OCI-LY7 (cell line): Measurements from ENCODE around the gene KCNQ2. TPM values are rescaled to one million over a fixed set of nuclear protein-coding genes. Genes with fewer than 3 reads are reported as not detected.

Experiments used
- BruUV-seq: library from RNA; stranded (reverse); fragments of 400-500 nt; replicated peaks from 2 replicates; lab custom pipeline; 2021; lab: Mats Ljungman, UMichigan
- CTCF ChIA-PET: fragments of 300-600 bp; sonication (Branson Sonifier 250); formaldehyde crosslinking; loops from one replicate; lab custom pipeline; 2022; ENCODE audit warnings: antibody characterized with exemption; ENCODE audit not compliant: unreplicated experiment; lab: Charles Lee
- POLR2A ChIA-PET: fragments of 300-600 bp; sonication (Branson Sonifier 250); formaldehyde crosslinking; loops from one replicate; lab custom pipeline; 2022; ENCODE audit warnings: antibody characterized with exemption; lab: Charles Lee
- DNase-seq: peaks from one replicate; pipeline ENCODE4 v3.0.0-alpha.2; 2015; ENCODE audit warnings: low spot score
- H2AFZ ChIP-seq: fragments of 200-600 bp; sonication (generic), shearing (Covaris generic); 2 replicates; pipeline ENCODE4 v1.6.1; 2014; ENCODE audit warnings: mild to moderate bottlenecking, antibody characterized with exemption, low read length, moderate library complexity
- H3K27ac ChIP-seq: fragments of 200-600 bp; sonication (generic); 2 replicates; pipeline ENCODE4 v1.5.1; 2014; ENCODE audit warnings: mixed run types, low read depth, mild to moderate bottlenecking, moderate library complexity, low read length, inconsistent platforms; ENCODE audit not compliant: poor library complexity, severe bottlenecking
- H3K36me3 ChIP-seq: fragments of 200-600 bp; sonication (generic); 2 replicates; pipeline ENCODE4 v1.6.1; 2014; ENCODE audit warnings: mild to moderate bottlenecking, antibody characterized with exemption, low read length, moderate library complexity, mixed read lengths; ENCODE audit not compliant: insufficient read depth
- H3K4me1 ChIP-seq: fragments of 200-600 bp; sonication (generic); 2 replicates; pipeline ENCODE4 v1.5.1; 2014; ENCODE audit warnings: mild to moderate bottlenecking, low read length; ENCODE audit not compliant: insufficient read depth, poor library complexity, severe bottlenecking
- H3K4me2 ChIP-seq: fragments of 200-600 bp; sonication (generic); 2 replicates; pipeline ENCODE4 v1.6.1; 2014; ENCODE audit warnings: mild to moderate bottlenecking, low read length
- H3K4me3 ChIP-seq: fragments of 200-600 bp; sonication (generic); 2 replicates; pipeline ENCODE4 v1.5.1; 2014; ENCODE audit warnings: mild to moderate bottlenecking, low read depth, low read length; ENCODE audit not compliant: poor library complexity, severe bottlenecking
- H3K79me2 ChIP-seq: fragments of 200-600 bp; sonication (generic); 2 replicates; pipeline ENCODE4 v1.6.1; 2016; ENCODE audit warnings: low read depth, mild to moderate bottlenecking, low read length, moderate library complexity, mixed read lengths; ENCODE audit not compliant: insufficient read depth
- H3K9me2 ChIP-seq: fragments of 200-600 bp; sonication (generic); 2 replicates; pipeline ENCODE4 v1.6.1; 2016; ENCODE audit warnings: mild to moderate bottlenecking, low read length, mixed read lengths; ENCODE audit not compliant: insufficient read depth
- H3K9me3 ChIP-seq: fragments of 200-600 bp; sonication (generic); 2 replicates; pipeline ENCODE4 v1.6.1; 2014; ENCODE audit warnings: mild to moderate bottlenecking, mixed run types, low read length, mixed read lengths
- H4K20me1 ChIP-seq: fragments of 200-600 bp; sonication (generic); 2 replicates; pipeline ENCODE4 v1.6.1; 2014; ENCODE audit warnings: mild to moderate bottlenecking, antibody characterized with exemption, low read length, moderate library complexity, mixed read lengths; ENCODE audit not compliant: insufficient read depth
- CTCF ChIP-seq: fragments of 200-600 bp; sonication (generic); conservative IDR thresholded peaks from 2 replicates; pipeline ENCODE4 v1.5.1; 2014; ENCODE audit warnings: mild to moderate bottlenecking, antibody characterized with exemption, low read length, moderate library complexity, mixed read lengths
- EZH2phosphoT487 ChIP-seq: fragments of 200-600 bp; sonication (generic); IDR thresholded peaks from 2 replicates; pipeline ENCODE4 v1.6.1; 2018; ENCODE audit warnings: low read depth, borderline replicate concordance, mild to moderate bottlenecking, mixed run types, antibody characterized with exemption, low read length, moderate library complexity, mixed read lengths
- intact Hi-C: fragments of 100-400 bp; cut with micrococcal nuclease; formaldehyde crosslinking; loops from one replicate; pipeline ENCODE4 v1.10.0; 2022; ENCODE audit not compliant: unreplicated experiment
- total RNA-seq, 2 experiments: library from RNA; depleted of rRNA in 1 of 2; stranded (reverse); fragments of >200 nt in 1 of 2; shearing (Covaris generic) in 1 of 2; gene quantifications; 2 replicates each; pipeline ENCODE4 v1.2.3, GENCODE V29; 2014 to 2022

Gene KCNQ2
- total RNA-seq, 2 experiments from 2014 or later, result not detected

DNA sequence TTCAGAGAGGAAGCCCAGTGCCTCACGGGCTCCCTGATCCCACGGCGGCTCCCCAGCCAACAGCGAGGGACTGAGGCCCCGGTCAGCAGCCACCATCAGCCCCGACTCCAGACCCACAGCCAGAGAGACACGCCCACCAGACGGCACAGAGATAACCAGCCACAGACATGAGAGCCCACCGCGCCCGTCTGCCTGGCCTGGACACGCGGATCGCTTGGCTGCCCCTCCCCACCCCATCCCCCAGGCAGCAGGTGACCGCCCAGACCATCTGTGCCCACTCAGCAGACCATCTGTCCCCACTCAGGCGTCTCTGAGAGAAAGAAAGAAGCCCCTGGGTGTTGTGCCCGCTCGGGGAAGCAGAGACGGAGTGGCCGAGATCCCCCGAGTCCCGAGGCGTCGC is 55.8 kb downstream of the KCNQ2 start:
- CTCF ChIA-PET, result no interaction called here
- Histone ChIP-seq H3K4me1 (no peaks in the 10 kb centered on the region), H3K4me2 (no peak overlapping the region)

GRCh38 chr20:63415647-63416391 is 56.6 kb downstream of the KCNQ2 start:
- no peak overlapping the region for H3K27ac ChIP-seq
- H4K20me1 ChIP-seq, result no peaks in the 10 kb centered on the region
- CTCF ChIA-PET, result no interaction called here
- no peaks in the 10 kb centered on the region for H3K9me2 ChIP-seq
- no peaks in the 10 kb centered on the region for H3K79me2 ChIP-seq
- no peak for DNase-seq
- no peaks in the 10 kb centered on the region for H3K9me3 ChIP-seq
- no peak for TF ChIP-seq CTCF
- no peak overlapping the region for H2AFZ ChIP-seq
- no peak overlapping the region for H3K4me2 ChIP-seq
- no peaks in the 10 kb centered on the region for H3K4me1 ChIP-seq
- H3K4me3 ChIP-seq, result no peak overlapping the region
- no TSS peak for BruUV-seq
- POLR2A ChIA-PET, result no interaction called here
- intact Hi-C loops, result no loop called here
- H3K36me3 ChIP-seq, result no peaks in the 10 kb centered on the region

More for the DNA sequence above, 55.8 kb downstream of the KCNQ2 start:
- no TSS peak for BruUV-seq
- Histone ChIP-seq H4K20me1 (no peaks in the 10 kb centered on the region), H3K9me2 (no peaks in the 10 kb centered on the region), H3K4me3 (no peak overlapping the region), H3K9me3 (no peaks in the 10 kb centered on the region), H3K27ac (no peak overlapping the region), H3K36me3 (no peaks in the 10 kb centered on the region), H3K79me2 (no peaks in the 10 kb centered on the region), H2AFZ (no peak overlapping the region)
- intact Hi-C loops, result no loop called here
- DNase-seq, result no peak
- POLR2A ChIA-PET, result no interaction called here
- no peak for TF ChIP-seq EZH2phosphoT487
- TF ChIP-seq CTCF, result no peak

GRCh38 chr20:63414720-63415430 is 57.6 kb downstream of the KCNQ2 start:
- Histone ChIP-seq H3K4me2 (no peak overlapping the region), H4K20me1 (no peaks in the 10 kb centered on the region), H2AFZ (no peak overlapping the region), H3K4me3 (no peak overlapping the region), H3K27ac (no peak overlapping the region), H3K9me2 (no peaks in the 10 kb centered on the region), H3K36me3 (no peaks in the 10 kb centered on the region), H3K9me3 (no peaks in the 10 kb centered on the region), H3K79me2 (no peaks in the 10 kb centered on the region), H3K4me1 (no peaks in the 10 kb centered on the region)
- BruUV-seq, result no TSS peak
- no peak for DNase-seq
- intact Hi-C loops, result no loop called here
- ChIA-PET POLR2A (no interaction called here), CTCF (no interaction called here)
- TF ChIP-seq EZH2phosphoT487 (no peak), CTCF (no peak)
